Fibroblast of skin of back (primary cell): ENCODE measurements around the gene HDAC7.

Experiments used
- DNase-seq: peaks from one replicate; pipeline ENCODE4 v3.0.0-alpha.2; 2013

HDAC7 gene

DNA sequence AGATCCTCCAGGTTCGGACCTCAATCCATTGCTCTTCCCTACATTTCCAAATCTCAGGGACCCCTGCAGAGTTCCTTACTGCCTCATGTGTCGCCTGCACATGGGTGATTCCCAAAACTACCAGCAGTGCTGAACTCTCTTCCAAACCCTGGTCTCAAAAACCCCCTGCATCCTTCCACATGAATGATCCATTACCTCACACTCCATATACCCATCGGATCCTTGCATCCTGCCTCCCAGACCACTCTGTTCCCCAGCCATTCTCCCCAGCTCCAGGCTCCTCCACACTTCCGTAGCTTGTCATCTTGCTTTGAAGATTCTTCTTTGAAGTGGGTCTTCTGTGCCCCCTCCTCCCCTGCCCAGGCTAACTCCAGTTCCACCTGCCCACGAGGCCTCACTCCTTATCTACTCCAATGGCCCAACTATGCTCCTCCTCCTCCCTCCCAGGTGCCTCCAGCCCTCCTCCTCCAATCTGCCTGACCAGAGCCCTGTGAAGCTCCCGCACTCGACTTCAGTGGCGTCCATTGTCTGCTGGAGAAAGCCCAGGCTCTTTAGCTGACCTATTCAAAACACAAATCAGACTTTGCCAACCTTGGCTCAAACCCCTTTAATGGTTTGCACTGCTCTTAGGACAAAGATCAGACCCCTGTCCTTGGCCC, 74.8 kb downstream of the HDAC7 start:
- no peak for DNase-seq

DNA sequence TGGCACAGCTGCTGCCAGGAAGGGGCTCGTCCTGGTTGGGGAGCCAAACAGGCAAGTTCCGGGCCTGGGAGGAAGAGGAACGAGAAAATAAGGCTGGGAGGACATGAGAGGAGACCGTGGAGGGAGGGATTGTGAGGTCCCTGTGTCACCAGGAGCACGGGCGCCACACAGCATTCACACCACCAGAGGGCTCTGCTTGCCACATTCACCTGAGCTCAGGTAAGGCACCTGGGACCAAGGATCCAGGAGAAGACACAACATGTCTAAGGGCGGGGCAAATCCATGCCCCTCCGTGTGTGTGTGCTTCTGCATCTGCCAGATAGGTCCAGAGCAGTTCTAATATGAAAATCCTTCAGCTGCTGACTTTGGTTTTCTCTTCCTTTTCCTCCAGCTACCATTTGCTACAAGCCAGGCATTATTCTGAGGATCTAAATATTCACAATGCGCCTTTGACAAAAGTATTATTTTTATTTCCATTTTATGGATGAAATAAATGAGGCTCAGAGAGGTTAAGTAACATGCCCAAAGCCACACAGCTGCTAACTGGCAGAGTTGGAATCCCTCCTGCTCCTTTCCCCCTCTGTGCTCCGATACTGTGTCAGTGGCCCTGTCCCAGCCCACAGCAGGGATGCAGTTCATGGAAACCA, 75.6 kb downstream of the HDAC7 start:
- DNase-seq = no peak

DNA sequence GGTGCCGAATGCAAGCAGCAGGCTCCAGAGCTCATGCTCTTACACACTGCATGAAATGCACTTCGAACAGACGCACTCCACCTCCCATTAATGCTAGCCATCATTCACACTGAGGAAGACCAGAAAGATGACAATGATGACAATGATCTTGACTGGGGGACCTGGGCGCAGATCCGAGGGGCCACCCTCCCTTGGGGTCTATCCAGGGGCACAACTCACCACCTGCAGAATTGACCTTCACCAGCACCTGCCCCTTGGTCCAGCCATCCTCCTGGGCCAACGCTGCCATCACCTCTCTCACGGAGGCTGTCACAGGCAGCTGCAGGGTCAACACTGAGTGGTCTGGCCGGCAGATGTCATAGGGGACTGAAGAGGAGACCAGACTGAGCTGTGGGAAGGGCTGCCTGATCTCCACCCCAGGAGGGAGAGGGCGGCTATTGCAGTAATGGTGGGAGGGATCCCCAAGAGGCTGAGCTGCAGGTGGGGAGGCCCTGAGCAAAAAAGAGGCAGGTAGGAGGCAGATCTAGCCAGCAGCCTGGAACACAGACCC, 76.3 kb downstream of the HDAC7 start:
- DNase-seq = no peak

DNA sequence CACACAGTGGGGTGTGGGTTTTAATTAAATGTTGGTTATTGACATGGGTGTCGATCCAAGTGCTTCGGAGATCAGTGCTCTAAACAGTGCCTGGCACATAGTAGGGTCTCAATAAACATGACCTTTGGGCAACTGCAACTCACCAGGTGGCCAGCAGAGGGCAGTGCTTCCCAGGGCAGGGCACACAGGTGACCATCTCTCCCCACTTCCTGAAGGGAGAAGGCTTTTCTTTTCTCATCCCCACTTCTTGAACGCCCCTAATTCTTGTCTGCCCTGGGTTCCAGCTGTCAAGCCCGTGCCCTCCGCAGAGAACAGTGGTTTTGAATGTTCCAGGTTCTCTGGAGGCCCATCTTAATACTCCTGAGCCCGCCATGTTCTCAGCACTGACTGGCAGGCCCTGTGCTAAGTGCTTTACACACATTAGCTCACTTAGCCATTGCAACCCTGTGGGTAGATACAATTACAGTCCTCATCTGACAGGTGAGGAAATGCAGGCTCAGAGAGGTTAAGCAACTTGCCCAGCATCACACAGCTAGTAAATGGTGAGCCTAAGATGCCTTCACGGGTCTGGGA, 77.4 kb downstream of the HDAC7 start:
- no peak for DNase-seq

DNA sequence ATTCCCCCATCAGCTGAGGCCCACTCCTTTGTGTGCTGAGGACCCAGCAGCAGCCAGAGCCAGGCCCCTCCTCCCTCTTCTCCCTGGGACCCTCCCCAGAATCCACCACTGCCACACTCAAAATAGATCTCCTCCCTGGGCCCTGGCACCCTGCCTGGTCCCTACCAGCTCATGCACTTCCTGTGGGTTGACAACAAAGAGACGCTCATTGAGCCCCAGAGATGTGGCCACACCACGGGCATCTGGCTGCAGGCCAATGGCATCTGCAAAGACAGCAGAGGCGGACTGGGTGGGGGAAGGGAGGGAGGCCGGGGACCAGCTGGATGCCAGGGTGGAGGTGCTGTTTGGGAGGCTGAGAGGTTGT, 78.4 kb downstream of the HDAC7 start:
- DNase-seq = peak; percentile 72

DNA sequence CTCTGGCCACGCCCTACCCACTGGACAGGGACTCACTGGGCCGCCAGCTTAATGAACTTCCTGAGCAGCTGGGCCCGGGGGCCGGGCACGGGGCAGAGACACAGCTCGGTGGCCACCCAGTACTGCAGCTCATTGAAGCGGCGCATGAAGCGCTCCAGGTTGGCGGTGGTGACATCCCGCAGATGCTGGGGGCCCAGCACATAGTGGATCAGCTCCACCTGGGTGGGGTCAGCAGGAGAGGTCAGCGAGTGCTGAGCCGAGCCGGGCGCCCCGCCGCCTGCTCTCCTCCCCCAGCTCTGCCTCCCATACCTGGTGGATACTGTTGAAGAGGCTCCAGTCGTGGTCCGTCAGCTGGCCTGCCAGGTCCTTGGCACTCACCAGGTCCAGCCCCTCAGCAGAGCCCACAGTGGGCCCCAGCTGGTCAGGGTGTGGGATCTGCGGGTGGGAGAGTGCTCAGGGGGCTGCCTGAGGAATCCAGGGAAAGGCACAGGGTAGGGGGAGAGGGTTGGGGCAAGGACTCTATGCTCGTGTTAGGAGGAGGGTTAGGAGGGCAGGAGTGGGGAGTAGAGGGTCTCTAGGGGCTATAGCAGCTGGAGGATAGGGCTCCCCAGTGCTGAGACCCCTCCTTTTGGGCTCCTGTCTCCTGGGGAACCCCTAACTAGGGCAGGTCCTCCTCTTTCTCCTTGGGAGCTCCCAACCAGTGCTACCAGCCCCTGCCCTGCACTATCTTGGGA, 78.9 kb downstream of the HDAC7 start:
- no peak for DNase-seq

DNA sequence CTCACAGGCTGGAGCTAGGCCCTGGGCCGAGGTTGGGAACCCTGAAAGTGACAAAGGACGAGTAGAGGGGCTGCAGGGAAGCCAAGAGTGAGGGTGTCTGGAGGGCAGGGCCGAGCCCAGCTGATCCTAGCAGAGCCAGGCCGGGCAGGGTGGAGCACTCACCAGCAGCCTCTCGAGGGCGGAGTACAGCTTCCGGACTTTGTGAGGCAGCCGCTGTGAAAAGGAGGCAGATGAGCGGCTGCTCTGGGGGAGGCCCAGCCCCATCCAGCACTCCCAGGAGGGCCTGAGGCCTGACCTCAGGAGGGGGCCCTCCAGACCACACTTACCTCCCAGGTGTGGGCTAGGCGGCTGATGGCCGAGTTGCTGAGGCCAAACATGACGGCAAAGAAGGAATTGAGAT, 79.7 kb downstream of the HDAC7 start:
- peak; percentile 41 for DNase-seq

DNA sequence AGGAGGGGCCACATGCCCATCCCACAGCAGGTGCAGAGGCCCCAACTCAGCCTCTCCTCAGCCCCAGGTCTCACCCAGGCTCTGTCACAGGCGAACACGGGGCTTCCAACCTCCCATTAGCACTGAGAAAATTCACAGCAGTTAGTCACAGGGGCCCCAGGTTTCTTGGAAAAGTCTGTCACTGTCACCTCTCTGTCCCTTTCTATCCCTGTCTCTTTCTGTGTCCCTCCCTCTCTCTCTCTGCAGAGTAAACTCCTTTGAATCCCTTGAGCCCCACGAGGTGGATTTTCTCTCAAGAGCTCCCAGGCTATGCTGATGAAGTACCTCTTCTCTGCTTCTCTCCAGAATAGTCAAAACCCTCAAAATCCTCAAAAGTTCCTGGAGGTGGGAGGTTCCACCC, 80.4 kb downstream of the HDAC7 start:
- no peak for DNase-seq

DNA sequence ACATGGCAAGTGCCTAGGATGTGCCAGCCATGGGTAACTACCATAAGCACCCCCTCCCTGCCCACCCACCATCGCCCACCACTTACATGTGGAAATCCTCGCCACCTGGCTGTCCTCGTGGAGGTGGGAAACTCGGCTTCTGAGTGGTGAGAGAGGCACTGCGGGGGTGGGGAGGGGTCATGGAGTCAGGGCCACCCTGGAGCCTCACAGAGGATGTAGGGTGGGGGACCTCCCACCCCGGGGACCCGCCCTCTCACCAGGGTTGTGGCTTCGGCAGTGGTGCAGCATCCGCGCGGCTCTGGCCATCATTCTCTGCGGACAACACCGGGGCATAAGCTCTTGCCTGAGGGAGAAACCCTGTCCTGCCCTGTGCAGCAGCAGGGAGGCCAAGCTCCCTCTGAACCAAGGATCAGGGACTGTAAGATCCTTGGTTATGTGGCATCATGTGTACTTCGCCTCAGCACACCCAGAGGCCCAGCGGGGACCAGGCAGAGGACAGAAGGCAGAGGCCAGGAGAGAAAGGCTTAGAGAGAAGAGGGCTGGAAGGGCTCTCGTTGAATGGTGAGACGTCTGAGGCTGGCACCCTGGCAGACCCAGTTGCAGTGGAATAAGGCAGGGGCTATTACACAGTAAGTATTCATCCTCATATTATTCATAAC, 81.6 kb downstream of the HDAC7 start:
- no peak for DNase-seq

DNA sequence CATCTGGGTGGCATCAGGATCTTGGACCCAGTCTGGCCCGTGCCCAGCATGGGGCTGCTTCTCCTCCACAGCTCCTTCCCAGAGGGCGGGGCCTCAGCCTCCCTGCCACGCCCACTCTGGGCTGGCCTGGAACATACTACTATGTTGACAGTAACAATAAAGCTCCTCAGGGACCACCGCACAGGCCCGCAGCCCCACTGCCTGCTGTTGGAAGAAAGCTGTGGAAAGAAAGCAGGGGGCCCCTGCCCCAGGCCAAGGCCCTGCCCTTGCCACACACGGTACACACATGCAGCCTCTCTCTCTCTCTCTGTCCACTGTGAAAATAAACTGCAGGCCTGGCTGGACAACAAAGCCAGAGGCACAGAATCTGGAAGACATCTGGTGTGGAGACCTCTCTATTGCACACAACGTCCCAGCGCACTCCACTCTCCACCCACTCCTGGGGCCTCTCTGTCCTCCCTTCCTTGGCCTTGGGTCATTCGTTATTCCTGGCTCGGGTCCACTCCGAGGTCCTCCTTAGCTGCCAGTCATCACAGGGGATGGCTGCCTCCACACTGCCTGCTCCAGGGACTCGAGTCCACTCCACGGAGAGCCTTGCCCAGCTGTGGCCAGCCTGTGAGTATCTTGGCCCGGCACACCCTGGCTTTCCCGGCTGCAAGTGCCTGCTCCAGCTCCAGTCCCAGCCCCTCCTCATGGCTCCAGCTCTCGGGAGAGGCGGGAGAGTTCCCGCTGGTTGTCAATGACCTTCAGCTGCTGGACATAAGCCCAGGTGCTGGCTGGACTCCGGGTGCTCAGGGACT, 82.6 kb downstream of the HDAC7 start:
- peak; percentile 79 for DNase-seq

DNA sequence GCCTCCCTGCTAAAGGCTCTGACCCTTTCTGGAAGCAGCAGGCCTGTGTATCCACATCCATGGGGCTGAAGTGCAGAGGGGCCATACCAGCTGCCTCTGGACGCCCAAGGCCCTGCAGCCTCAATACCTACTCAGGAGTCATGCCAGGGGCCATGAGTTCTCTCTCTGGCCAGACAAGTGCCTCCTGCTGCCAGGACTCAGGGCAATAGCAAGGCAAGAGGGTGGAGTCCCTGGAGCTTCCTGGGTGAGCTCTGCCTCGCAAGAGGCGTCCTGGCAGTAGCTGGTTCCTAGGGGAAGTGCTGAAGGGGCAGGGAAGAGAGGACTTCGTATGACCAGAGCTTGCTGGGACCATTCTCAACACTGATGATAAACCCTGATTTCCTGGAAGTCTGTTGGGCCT, 83.5 kb downstream of the HDAC7 start:
- DNase-seq = no peak

DNA sequence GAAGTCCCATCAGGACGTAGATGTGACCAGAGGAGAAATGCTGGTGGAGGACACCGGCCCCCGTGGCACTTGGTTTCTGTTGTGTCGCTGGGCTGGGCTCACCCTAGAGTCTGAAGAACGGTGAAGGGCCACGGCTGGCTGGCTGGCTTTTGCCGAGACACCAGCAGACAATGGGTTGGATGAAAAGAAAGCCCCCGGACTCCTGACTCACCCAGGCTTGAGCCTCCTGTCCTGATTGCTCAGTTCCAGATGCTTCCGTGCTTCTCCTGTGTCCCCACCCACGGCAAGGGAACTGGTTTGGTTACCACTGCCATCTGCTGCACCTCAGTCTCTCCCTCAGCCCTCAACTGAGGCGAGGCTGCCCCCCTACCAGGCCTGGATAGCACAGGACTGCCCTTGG, 84.1 kb downstream of the HDAC7 start:
- no peak for DNase-seq

DNA sequence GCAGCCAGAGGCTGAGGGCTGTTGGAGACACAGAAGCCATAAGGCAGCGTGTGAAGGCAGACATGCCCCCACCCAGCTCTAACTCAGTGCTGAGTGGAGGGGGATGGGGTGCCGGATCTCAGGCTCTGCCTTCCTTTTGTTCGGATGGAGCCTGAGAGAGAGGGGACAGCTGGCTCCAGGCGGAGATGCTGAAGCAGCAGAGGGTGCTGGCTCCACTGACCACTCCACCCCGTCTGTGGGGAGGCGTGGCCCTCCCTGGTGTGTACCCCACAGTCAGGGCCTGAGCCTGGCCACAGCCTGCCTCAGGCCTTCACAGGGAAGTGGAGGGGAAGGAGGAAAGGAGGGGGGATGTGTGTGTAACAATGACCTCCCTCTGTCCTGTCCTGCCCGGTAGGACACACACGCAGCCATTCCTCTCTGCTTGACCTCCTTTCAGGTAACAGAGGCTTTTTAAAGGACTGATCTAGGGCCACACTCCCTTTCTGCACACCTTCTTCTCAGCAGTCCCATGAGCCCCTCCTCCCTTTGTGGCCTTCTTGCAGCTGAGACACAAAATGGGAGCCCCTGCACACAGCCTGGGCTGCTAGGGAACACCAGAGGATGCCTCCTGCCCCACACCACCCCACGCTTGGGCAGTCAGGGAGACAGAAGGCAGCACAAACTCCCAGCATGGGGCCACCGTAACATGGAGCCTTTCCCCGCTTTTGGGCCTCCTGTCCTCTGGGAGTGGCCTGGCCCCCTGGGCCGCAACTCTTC, 84.8 kb downstream of the HDAC7 start:
- no peak for DNase-seq

DNA sequence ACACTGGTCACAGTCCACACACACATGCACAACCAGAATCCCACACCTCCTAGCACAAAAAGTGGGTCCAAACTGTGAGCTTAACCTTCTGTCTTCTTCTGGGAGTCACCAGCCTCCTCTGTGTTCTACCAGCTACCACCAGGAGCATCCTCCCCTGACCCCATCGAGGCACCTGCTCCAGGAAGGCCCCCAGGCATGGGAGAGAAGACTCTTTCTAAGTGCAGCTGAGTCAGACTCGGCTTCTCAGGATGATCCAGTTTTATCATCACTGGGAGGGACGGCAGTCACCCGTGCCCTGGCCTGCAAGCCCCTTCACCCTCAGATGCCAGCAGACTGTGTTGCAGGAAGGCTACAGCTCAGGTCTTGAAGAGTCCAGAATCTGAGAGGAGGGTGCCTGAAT, 86.6 kb downstream of the HDAC7 start:
- no peak for DNase-seq
